ENCODE data around the gene RLN3.
"Not testable (repeated sequence)": the region's sequence is repeated elsewhere in the genome, so short reads cannot be mapped to it uniquely, and the experiment has no call there.

RLN3 gene

GRCh38 chr19:14005349-14006084, 22.4 kb upstream of the RLN3 start:
- in situ Hi-C loops (cut with MboI; ENCODE audit: low sequenced_read_pairs, unreplicated experiment) = no loop called here
- TF ChIP-seq CTCF (IDR thresholded peaks at IDR 0.05; ENCODE audit: borderline replicate concordance, control extremely low read depth, extremely low read depth, insufficient read depth, missing control alignments) = no peak
- peak; percentile 90 for DNase-seq (ENCODE audit: low spot score)

DNA sequence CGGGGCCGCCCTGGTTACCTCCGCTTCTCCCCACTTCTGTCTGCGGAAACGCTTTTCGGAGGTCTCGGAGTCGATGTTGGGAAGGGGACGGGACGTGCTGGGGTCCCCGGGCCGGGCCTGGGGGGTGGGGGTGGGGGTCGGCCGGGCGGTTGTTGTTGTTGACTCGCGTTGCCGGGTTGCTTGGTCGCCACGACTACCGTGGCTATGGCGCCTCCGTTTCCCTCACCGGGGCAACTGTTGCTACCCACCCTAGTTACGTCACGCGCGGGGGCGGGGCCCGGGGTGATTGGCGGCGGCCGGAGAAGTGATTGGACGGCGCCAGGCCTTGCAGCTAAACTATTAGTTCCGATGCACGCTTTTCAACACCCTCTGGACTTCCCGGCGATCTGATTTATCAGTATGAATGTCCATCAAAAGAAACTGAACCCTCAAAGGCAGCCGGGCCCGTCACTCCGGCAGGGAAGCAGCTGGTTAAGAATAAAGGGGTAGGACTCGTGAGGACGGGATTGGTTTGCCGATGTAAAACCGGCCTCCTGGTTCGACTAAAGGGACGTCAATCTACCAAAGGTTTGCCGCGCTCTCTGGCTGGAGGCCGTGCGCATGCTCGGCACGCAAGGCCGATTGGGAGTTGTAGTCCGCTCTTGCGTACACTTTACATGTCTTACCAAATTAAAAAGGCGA, 21.7 kb upstream of the RLN3 start, which contains the start of gene RFX1:
TSS of gene RFX1 (minus strand) at position 236 of the 681 bp plus-strand sequence. CDS start 12,477 bp downstream, outside the sequence.
- in situ Hi-C loops (cut with MboI; ENCODE audit: low sequenced_read_pairs, unreplicated experiment) = no loop called here
- no peak for TF ChIP-seq CTCF (IDR thresholded peaks at IDR 0.05; ENCODE audit: borderline replicate concordance, control extremely low read depth, extremely low read depth, insufficient read depth, missing control alignments)
- DNase-seq (ENCODE audit: low spot score) = peak; percentile 91

GRCh38 chr19:14006766-14007562, 21.0 kb upstream of the RLN3 start:
- TF ChIP-seq CTCF (IDR thresholded peaks at IDR 0.05; ENCODE audit: borderline replicate concordance, control extremely low read depth, extremely low read depth, insufficient read depth, missing control alignments) = no peak
- DNase-seq (ENCODE audit: low spot score) = no peak
- in situ Hi-C loops (cut with MboI; ENCODE audit: low sequenced_read_pairs, unreplicated experiment) = no loop called here

DNA sequence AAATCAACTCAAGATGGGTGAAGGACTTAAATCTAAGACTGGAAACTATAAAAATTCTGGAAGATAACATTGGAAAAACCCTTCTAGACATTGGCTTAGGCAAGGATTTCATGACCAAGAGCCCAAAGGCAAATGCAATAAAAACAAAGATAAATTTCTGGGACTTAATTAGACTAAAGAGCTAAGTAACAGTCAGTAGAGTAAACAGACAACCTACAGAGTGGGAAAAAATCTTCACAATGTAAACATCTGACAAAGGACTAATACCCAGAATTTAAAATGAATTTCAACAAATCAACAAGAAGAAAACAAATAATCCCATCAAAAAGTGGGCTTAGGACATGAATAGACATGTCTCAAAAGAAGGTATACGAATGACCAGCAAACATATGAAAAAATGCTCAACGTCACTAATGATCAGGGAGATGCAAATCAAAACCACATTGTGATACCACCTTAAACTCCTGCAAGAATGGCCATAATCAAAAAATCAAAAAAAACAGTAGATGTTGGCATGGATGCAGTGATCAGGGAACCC, 15.5 kb upstream of the RLN3 start:
- TF ChIP-seq CTCF (IDR thresholded peaks at IDR 0.05; ENCODE audit: borderline replicate concordance, control extremely low read depth, extremely low read depth, insufficient read depth, missing control alignments) = no peak
- in situ Hi-C loops (cut with MboI; ENCODE audit: low sequenced_read_pairs, unreplicated experiment) = no loop called here
- DNase-seq (ENCODE audit: low spot score) = no peak

GRCh38 chr19:14015524-14016035, 12.4 kb upstream of the RLN3 start:
- TF ChIP-seq CTCF (IDR thresholded peaks at IDR 0.05; ENCODE audit: borderline replicate concordance, control extremely low read depth, extremely low read depth, insufficient read depth, missing control alignments) = no peak
- in situ Hi-C loops (cut with MboI; ENCODE audit: low sequenced_read_pairs, unreplicated experiment) = no loop called here
- peak; percentile 74 for DNase-seq (ENCODE audit: low spot score)

- TF ChIP-seq CTCF (IDR thresholded peaks at IDR 0.05; ENCODE audit: borderline replicate concordance, control extremely low read depth, extremely low read depth, insufficient read depth, missing control alignments) = no peak
- in situ Hi-C loops (cut with MboI; ENCODE audit: low sequenced_read_pairs, unreplicated experiment) = no loop called here
- DNase-seq (ENCODE audit: low spot score) = no peak
Observed at GRCh38 chr19:14019100-14019499, 8.8 kb upstream of the RLN3 start.

DNA sequence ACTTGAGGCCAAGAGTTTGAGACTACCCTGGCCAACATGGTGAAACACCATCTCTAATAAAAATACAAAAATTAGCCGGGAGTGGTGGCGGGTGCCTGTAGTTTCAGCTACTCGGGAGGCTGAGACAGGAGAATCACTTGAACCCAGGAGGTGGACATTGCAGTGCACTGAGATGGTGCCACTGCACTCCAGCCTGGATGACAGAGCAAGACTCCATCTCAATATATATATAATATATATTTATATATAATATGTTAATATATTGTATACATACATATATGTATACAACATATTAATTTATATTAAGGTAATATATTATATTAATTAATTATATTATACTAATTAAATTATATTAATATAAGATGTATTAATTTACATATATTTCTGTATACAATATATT, 8.2 kb upstream of the RLN3 start:
- DNase-seq (ENCODE audit: low spot score); in situ Hi-C loops (cut with MboI; ENCODE audit: low sequenced_read_pairs, unreplicated experiment): not testable (repeated sequence)

Data from GM13976 (cell line).